HEK293 (cell line): Measurements from ENCODE around the gene ODAPH.

Experiments used
- ZNF132 ChIP-seq: fragments of 450-650 bp; formaldehyde crosslinking; IDR thresholded peaks from 2 replicates; pipeline ENCODE4 v1.5.1; 2017; ENCODE audit warnings: missing biosample characterization, missing genetic modification characterization, borderline replicate concordance
- ZNF785 ChIP-seq: fragments of 450-650 bp; formaldehyde crosslinking; IDR thresholded peaks from 2 replicates; pipeline ENCODE4 v1.5.1; 2016; ENCODE audit warnings: missing biosample characterization, missing genetic modification characterization
- TF ChIP-seq, protein P1 (sequence below): fragments of 450-650 bp; formaldehyde crosslinking; IDR thresholded peaks from 2 replicates; pipeline ENCODE4 v1.5.1; 2016; ENCODE audit warnings: missing biosample characterization, missing genetic modification characterization

GRCh38 chr4:75561789-75562188 is 5.9 kb downstream of the ODAPH start:
- no peak for TF ChIP-seq ZNF785 (tag by site-specific recombination)
- TF ChIP-seq, protein P1, sequence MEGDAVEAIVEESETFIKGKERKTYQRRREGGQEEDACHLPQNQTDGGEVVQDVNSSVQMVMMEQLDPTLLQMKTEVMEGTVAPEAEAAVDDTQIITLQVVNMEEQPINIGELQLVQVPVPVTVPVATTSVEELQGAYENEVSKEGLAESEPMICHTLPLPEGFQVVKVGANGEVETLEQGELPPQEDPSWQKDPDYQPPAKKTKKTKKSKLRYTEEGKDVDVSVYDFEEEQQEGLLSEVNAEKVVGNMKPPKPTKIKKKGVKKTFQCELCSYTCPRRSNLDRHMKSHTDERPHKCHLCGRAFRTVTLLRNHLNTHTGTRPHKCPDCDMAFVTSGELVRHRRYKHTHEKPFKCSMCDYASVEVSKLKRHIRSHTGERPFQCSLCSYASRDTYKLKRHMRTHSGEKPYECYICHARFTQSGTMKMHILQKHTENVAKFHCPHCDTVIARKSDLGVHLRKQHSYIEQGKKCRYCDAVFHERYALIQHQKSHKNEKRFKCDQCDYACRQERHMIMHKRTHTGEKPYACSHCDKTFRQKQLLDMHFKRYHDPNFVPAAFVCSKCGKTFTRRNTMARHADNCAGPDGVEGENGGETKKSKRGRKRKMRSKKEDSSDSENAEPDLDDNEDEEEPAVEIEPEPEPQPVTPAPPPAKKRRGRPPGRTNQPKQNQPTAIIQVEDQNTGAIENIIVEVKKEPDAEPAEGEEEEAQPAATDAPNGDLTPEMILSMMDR: no peak
- TF ChIP-seq ZNF132 (tag by site-specific recombination): no peak
